Stimulated activated CD8-positive, alpha-beta memory T cell treated with anti-CD3 and anti-CD28 coated beads, Interleukin-7, amount 100 ng/mL, for 48 hours (primary cell): ENCODE measurements around the gene ANXA11.

Experiments used
- DNase-seq, 2 donors: peaks; one replicate each; pipeline ENCODE4 v3.0.0-alpha.2; 2020; ENCODE audit warnings: low read depth in 1 of 2; ENCODE audit errors: extremely low read depth in 1 of 2

The ANXA11 gene

GRCh38 chr10:80110986-80111385 is 94.4 kb downstream of the ANXA11 start:
- no peak for DNase-seq

DNA sequence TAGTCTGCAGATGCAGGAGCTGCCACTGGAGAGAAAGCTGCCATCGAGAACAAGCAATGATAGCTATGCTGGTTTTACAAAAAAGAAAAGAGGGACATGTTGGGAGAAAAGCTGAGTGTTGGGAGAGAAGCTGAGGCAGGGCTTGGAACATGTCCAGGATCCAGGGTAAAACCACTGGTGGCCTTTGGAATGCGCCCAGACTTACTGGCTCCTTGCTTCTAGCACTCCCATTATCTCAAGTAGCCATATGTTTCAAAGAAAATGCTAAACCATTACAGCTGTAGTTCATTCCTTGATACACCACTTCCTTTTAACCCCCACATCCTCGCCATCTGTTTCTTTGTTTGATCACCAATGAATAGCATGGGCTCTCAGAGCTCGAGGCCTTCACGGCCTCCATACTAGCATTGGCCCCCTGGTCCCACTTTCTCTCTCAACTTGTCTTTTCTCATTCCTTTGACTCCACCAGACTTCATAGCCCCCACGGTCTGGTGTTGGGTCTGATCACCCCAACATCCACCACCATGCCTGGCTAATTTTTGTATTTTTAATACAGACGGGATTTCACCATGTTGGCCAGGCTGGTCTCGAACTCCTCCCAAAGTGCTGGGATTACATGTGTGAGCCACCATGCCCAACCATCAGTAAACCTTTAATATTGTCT is 96.6 kb downstream of the ANXA11 start:
- DNase-seq, result no peak

GRCh38 chr10:80104066-80104926 is 101.0 kb downstream of the ANXA11 start:
- DNase-seq, result no peak
